ENCODE results near the gene MSMP. TPM values are rescaled to one million over a fixed set of nuclear protein-coding genes. Genes with fewer than 3 reads are reported as not detected.

The MSMP gene
- polyA plus RNA-seq, 3 donors = not detected

DNA sequence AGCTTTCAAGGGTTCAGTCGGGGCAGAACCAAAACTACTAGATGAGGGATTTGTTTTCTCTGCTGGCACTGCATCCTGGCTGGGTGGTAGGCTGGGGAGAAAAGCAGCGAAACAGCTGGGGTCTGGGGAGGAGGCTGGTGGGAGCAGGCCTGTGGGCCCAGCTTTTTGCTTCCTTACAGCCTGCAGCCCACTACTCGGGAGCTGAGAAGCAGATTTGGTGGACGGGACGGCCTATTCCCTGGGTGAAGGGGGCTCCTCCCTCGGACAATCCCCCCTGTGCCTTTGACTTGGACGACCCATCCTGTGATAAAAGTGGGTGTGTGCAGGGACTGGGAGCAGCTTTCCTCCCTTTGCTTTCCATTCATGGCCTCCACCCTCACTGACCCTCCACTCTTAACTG, 46.5 kb upstream of the MSMP start:
- Mint-ChIP-seq H3K4me3 (no peak overlapping the region), H3K27ac (no peak overlapping the region), H3K4me1 (peaks cover 3% of the 10 kb centered on the region), H3K36me3 (no peaks in the 10 kb centered on the region), H3K27me3 (ENCODE audit: low read depth in 3 of 3) (peaks cover 2 to 8% (median 3%) of the 10 kb centered on the region in 3 donors), H3K9me3 (no peaks in the 10 kb centered on the region)
- intact Hi-C loops (cut with micrococcal nuclease) = no loop called here
- no peaks in the 10 kb centered on the region for H3K27me3 ChIP-seq (ENCODE audit: control insufficient read depth in 2 of 2, insufficient read depth in 2 of 2, low read length in 2 of 2)
- DNase-seq = no peak
- no peaks in the 10 kb centered on the region for H3K4me1 ChIP-seq (ENCODE audit: control insufficient read depth in 1 of 2, insufficient read depth in 2 of 2, low read length in 2 of 2)
- no peaks in the 10 kb centered on the region for H4K20me1 ChIP-seq (ENCODE audit: insufficient read depth, low read length)
- H3K9me3 ChIP-seq (replicated peaks in 1 of 2; ENCODE audit: control insufficient read depth in 1 of 2, insufficient read depth in 1 of 2, low read length in 2 of 2) = no peaks in the 10 kb centered on the region
- H3K79me2 ChIP-seq (ENCODE audit: insufficient read depth, low read length) = no peaks in the 10 kb centered on the region
- no peak overlapping the region for H3K4me3 ChIP-seq (replicated peaks in 1 of 3; ENCODE audit: low read depth in 2 of 3, low read length in 3 of 3)
- no peak overlapping the region for H3K27ac ChIP-seq (ENCODE audit: low read depth in 1 of 2, low read length in 2 of 2)
- TF ChIP-seq CTCF (IDR thresholded peaks at IDR 0.05) = no peak
- H3K4me2 ChIP-seq (replicated peaks; ENCODE audit: extremely low read depth, low read length, poor library complexity, severe bottlenecking) = no peak overlapping the region
- no peaks in the 10 kb centered on the region for H3K36me3 ChIP-seq (replicated peaks in 1 of 2; ENCODE audit: control insufficient read depth in 1 of 2, insufficient read depth in 2 of 2, low read length in 2 of 2)
- 100% methylated on average over 2 of the region's 7 CpGs for WGBS (ENCODE audit: insufficient coverage)
- H3K9ac ChIP-seq (ENCODE audit: insufficient read depth, low read length, poor library complexity, severe bottlenecking) = no peak overlapping the region
- H2AFZ ChIP-seq (ENCODE audit: insufficient read depth, low read depth, low read length, poor library complexity, severe bottlenecking) = no peak overlapping the region

- Mint-ChIP-seq H3K36me3 (no peaks in the 10 kb centered on the region), H3K27me3 (ENCODE audit: low read depth in 3 of 3) (peaks cover 2 to 6% (median 3%) of the 10 kb centered on the region in 3 donors), H3K9me3 (no peaks in the 10 kb centered on the region), H3K27ac (peak overlapping the region in 1 of 7 donors; percentile 51), H3K4me1 (peaks cover 6% of the 10 kb centered on the region), H3K4me3 (no peak overlapping the region)
- H3K9me3 ChIP-seq (replicated peaks in 1 of 2; ENCODE audit: control insufficient read depth in 1 of 2, insufficient read depth in 1 of 2, low read length in 2 of 2) = no peaks in the 10 kb centered on the region
- H3K79me2 ChIP-seq (ENCODE audit: insufficient read depth, low read length) = no peaks in the 10 kb centered on the region
- peak in 1 of 3 donors; percentile 35 for DNase-seq
- H3K9ac ChIP-seq (ENCODE audit: insufficient read depth, low read length, poor library complexity, severe bottlenecking) = no peak overlapping the region
- intact Hi-C loops (cut with micrococcal nuclease) = no loop called here
- TF ChIP-seq CTCF (IDR thresholded peaks at IDR 0.05) = no peak
- H2AFZ ChIP-seq (ENCODE audit: insufficient read depth, low read depth, low read length, poor library complexity, severe bottlenecking) = no peak overlapping the region
- H3K4me3 ChIP-seq (replicated peaks in 1 of 3; ENCODE audit: low read depth in 2 of 3, low read length in 3 of 3) = no peak overlapping the region
- H4K20me1 ChIP-seq (ENCODE audit: insufficient read depth, low read length) = no peaks in the 10 kb centered on the region
- H3K4me1 ChIP-seq (ENCODE audit: control insufficient read depth in 1 of 2, insufficient read depth in 2 of 2, low read length in 2 of 2) = no peaks in the 10 kb centered on the region
- WGBS (ENCODE audit: insufficient coverage) = 81% methylated on average over 3 of the region's 4 CpGs
- H3K36me3 ChIP-seq (replicated peaks in 1 of 2; ENCODE audit: control insufficient read depth in 1 of 2, insufficient read depth in 2 of 2, low read length in 2 of 2) = no peaks in the 10 kb centered on the region
- H3K27ac ChIP-seq (ENCODE audit: low read depth in 1 of 2, low read length in 2 of 2) = no peak overlapping the region
- H3K4me2 ChIP-seq (replicated peaks; ENCODE audit: extremely low read depth, low read length, poor library complexity, severe bottlenecking) = no peak overlapping the region
- H3K27me3 ChIP-seq (ENCODE audit: control insufficient read depth in 2 of 2, insufficient read depth in 2 of 2, low read length in 2 of 2) = no peaks in the 10 kb centered on the region
These were observed 44.7 kb upstream of the MSMP start for GRCh38 chr9:35798658-35799374.
